ENCODE data around the gene GPR22.

The GPR22 gene

GRCh38 chr7:107469929-107470328 lies at the start of gene GPR22:
GPR22 (plus strand) TSS chr7:107470057; CDS start chr7:107474061, 4,004 bp downstream.
- no peak for TF ChIP-seq CTCF (IDR thresholded peaks at IDR 0.05; ENCODE audit: borderline replicate concordance, control extremely low read depth, extremely low read depth, insufficient read depth, missing control alignments)
- in situ Hi-C loops (cut with MboI; ENCODE audit: low sequenced_read_pairs, unreplicated experiment): no loop called here
- DNase-seq (ENCODE audit: low spot score): no peak

- no peak for DNase-seq (ENCODE audit: low spot score)
- in situ Hi-C loops (cut with MboI; ENCODE audit: low sequenced_read_pairs, unreplicated experiment): no loop called here
- no peak for TF ChIP-seq CTCF (IDR thresholded peaks at IDR 0.05; ENCODE audit: borderline replicate concordance, control extremely low read depth, extremely low read depth, insufficient read depth, missing control alignments)
Observed at GRCh38 chr7:107427462-107427861, 42.4 kb upstream of the GPR22 start.

GRCh38 chr7:107428642-107429041 lies 41.2 kb upstream of the GPR22 start:
- no peak for DNase-seq (ENCODE audit: low spot score)
- no peak for TF ChIP-seq CTCF (IDR thresholded peaks at IDR 0.05; ENCODE audit: borderline replicate concordance, control extremely low read depth, extremely low read depth, insufficient read depth, missing control alignments)
- in situ Hi-C loops (cut with MboI; ENCODE audit: low sequenced_read_pairs, unreplicated experiment): no loop called here

GRCh38 chr7:107430057-107430456 lies 39.8 kb upstream of the GPR22 start:
- no peak for TF ChIP-seq CTCF (IDR thresholded peaks at IDR 0.05; ENCODE audit: borderline replicate concordance, control extremely low read depth, extremely low read depth, insufficient read depth, missing control alignments)
- no peak for DNase-seq (ENCODE audit: low spot score)
- in situ Hi-C loops (cut with MboI; ENCODE audit: low sequenced_read_pairs, unreplicated experiment): no loop called here

DNA sequence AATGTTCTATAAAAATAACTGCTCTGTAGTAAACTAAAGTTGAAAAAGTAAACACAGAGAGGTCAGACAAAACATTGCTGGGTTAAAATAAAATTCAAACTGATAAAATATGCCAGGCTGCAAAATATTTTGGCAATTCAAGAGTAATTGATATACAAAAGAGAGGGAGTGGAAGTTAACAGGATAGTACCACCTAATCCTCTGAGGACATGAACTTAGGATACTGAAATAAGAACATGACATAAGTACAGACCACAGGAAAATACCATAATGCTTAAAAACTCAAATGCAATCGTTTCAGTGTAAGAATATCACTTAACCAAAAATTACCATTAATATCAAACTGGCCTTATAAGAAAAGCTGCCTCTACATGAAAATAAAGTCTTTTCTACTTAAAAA lies 37.6 kb upstream of the GPR22 start:
- in situ Hi-C loops (cut with MboI; ENCODE audit: low sequenced_read_pairs, unreplicated experiment): no loop called here
- no peak for DNase-seq (ENCODE audit: low spot score)

DNA sequence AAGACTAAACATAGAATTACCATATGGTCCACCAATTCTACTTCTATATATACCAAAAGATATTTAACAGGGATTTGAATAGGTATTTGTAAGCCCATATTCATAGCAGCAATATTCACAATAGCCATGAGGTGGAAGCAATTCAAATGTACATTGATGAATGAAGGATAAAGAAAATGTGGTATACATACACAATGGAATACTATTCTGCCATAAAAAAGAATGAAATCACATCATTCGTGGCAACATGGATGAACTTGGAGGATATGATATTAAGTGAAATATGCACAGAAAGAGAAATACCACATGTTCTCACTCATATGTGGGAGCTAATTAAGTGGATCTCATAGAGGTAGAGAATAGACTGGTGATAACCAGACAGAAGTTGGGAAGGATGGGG lies 34.1 kb upstream of the GPR22 start:
- DNase-seq (ENCODE audit: low spot score): no peak
- in situ Hi-C loops (cut with MboI; ENCODE audit: low sequenced_read_pairs, unreplicated experiment): no loop called here
- TF ChIP-seq CTCF (IDR thresholded peaks at IDR 0.05; ENCODE audit: borderline replicate concordance, control extremely low read depth, extremely low read depth, insufficient read depth, missing control alignments): no peak

More for the DNA sequence above, 37.6 kb upstream of the GPR22 start:
- no peak for TF ChIP-seq CTCF (IDR thresholded peaks at IDR 0.05; ENCODE audit: borderline replicate concordance, control extremely low read depth, extremely low read depth, insufficient read depth, missing control alignments)

- no peak for DNase-seq (ENCODE audit: low spot score)
- in situ Hi-C loops (cut with MboI; ENCODE audit: low sequenced_read_pairs, unreplicated experiment): no loop called here
- TF ChIP-seq CTCF (IDR thresholded peaks at IDR 0.05; ENCODE audit: borderline replicate concordance, control extremely low read depth, extremely low read depth, insufficient read depth, missing control alignments): no peak
Observed at GRCh38 chr7:107439025-107439424, 30.8 kb upstream of the GPR22 start.
